ENCODE results near the gene ARL8B. TPM values are rescaled to one million over a fixed set of nuclear protein-coding genes. Genes with fewer than 3 reads are reported as not detected.

ARL8B gene
- total RNA-seq, 1 donor from 2014 or later: 39.3 TPM

DNA sequence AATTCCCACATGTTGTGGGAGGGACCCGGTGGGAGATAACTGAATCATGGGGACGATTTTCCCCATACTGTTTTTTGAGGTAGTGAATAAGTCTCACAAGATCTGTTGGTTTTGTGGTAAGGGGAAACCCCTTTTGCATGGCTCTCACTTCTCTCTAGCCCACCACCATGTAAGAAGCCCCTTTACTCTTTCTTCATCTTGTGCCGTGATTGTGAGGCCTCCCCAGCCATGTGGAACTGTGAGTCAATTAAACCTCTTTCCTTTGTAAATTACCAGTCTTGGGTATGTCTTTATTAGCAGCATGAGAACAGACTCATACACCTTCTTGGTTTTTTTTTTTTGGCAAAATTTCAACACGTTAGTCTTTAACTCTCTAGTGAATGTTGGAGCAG is 18.1 kb downstream of the ARL8B start:
- no peaks in the 10 kb centered on the region for H3K27me3 ChIP-seq
- H3K9me3 ChIP-seq (ENCODE audit: low read depth): peaks cover 12% of the 10 kb centered on the region
- Mint-ChIP-seq H3K27ac (no peak overlapping the region), H3K9me3 (no peaks in the 10 kb centered on the region), H3K27me3 (ENCODE audit: insufficient read depth, low read depth) (peaks cover 2% of the 10 kb centered on the region), H3K36me3 (peaks cover 21% of the 10 kb centered on the region), H3K4me1 (no peaks in the 10 kb centered on the region), H3K4me3 (no peak overlapping the region)
- TF ChIP-seq, protein P1, sequence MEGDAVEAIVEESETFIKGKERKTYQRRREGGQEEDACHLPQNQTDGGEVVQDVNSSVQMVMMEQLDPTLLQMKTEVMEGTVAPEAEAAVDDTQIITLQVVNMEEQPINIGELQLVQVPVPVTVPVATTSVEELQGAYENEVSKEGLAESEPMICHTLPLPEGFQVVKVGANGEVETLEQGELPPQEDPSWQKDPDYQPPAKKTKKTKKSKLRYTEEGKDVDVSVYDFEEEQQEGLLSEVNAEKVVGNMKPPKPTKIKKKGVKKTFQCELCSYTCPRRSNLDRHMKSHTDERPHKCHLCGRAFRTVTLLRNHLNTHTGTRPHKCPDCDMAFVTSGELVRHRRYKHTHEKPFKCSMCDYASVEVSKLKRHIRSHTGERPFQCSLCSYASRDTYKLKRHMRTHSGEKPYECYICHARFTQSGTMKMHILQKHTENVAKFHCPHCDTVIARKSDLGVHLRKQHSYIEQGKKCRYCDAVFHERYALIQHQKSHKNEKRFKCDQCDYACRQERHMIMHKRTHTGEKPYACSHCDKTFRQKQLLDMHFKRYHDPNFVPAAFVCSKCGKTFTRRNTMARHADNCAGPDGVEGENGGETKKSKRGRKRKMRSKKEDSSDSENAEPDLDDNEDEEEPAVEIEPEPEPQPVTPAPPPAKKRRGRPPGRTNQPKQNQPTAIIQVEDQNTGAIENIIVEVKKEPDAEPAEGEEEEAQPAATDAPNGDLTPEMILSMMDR (IDR thresholded peaks at IDR 0.05): no peak
- TF ChIP-seq EZH2 (IDR thresholded peaks at IDR 0.05): no peak
- TF ChIP-seq EZH2phosphoT487 (IDR thresholded peaks at IDR 0.05): no peak
- peaks cover 100% of the 10 kb centered on the region for H3K79me2 ChIP-seq (ENCODE audit: low read depth)
- H3F3A ChIP-seq (ENCODE audit: low read depth): no peaks in the 10 kb centered on the region
- DNase-seq (ENCODE audit: low spot score): no peak
- no peak overlapping the region for H3K4me2 ChIP-seq
- H3K4me1 ChIP-seq: no peaks in the 10 kb centered on the region
- no peak overlapping the region for H2AFZ ChIP-seq (replicated peaks)
- H3K9ac ChIP-seq: no peak overlapping the region
- H3K36me3 ChIP-seq: no peaks in the 10 kb centered on the region
- H3K27ac ChIP-seq: no peak overlapping the region
- H4K20me1 ChIP-seq (ENCODE audit: low read depth): peaks cover 12% of the 10 kb centered on the region
- no peak overlapping the region for H3K4me3 ChIP-seq

DNA sequence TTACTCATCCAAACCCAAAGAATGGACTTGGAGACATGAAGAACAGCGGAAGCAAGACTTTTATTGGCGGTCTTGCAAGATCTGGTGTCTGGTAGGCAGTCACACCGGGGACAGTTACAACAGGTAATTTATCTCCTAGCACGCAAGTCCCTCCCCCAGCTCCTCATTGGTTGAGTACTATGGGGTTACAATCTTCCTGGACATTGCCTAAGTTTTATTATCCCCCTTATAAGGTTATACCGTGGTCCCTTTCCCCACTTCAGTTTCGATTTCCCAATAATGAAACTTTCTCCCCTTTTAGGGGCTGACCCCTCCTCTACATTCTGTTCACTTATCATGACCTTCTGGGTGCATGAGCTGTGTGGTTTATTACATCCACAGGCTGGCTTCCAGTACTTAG is 18.7 kb downstream of the ARL8B start:
- H3K4me3 ChIP-seq: no peak overlapping the region
- peaks cover 12% of the 10 kb centered on the region for H3K9me3 ChIP-seq (ENCODE audit: low read depth)
- Mint-ChIP-seq H3K36me3 (peaks cover 25% of the 10 kb centered on the region), H3K27me3 (ENCODE audit: insufficient read depth, low read depth) (peaks cover 2% of the 10 kb centered on the region), H3K4me1 (no peaks in the 10 kb centered on the region), H3K27ac (no peak overlapping the region), H3K4me3 (no peak overlapping the region), H3K9me3 (peaks cover 2% of the 10 kb centered on the region)
- no peak for DNase-seq (ENCODE audit: low spot score)
- no peaks in the 10 kb centered on the region for H3K4me1 ChIP-seq
- no peak overlapping the region for H3K27ac ChIP-seq
- H3K4me2 ChIP-seq: no peak overlapping the region
- peaks cover 12% of the 10 kb centered on the region for H4K20me1 ChIP-seq (ENCODE audit: low read depth)
- TF ChIP-seq, protein P1 (IDR thresholded peaks at IDR 0.05): no peak
- no peak for TF ChIP-seq EZH2 (IDR thresholded peaks at IDR 0.05)
- TF ChIP-seq EZH2phosphoT487 (IDR thresholded peaks at IDR 0.05): no peak
- peaks cover 100% of the 10 kb centered on the region for H3K79me2 ChIP-seq (ENCODE audit: low read depth)
- no peak overlapping the region for H2AFZ ChIP-seq (replicated peaks)
- H3K9ac ChIP-seq: no peak overlapping the region
- H3K27me3 ChIP-seq: no peaks in the 10 kb centered on the region
- no peaks in the 10 kb centered on the region for H3K36me3 ChIP-seq
- no peaks in the 10 kb centered on the region for H3F3A ChIP-seq (ENCODE audit: low read depth)

DNA sequence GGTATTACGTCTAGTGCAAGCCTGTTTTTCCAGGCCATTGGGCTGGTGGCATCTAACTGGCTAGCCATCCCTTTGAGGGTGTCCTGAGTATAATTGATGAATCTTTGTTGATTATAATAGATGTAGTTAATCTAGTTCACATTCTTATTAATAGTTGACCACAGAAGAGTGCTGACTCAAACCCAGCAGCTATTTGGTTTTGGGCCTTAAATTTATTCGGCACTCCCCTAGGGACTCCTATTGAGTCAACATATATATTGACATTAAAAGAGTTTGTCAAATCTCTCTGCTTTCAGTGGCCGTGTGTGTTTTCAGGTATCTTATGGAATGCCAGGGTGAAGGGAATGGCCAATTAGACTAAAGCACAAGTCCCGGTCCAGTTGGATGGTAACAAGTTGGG is 19.7 kb downstream of the ARL8B start:
- peaks cover 12% of the 10 kb centered on the region for H3K9me3 ChIP-seq (ENCODE audit: low read depth)
- peaks cover 27% of the 10 kb centered on the region for H3K36me3 Mint-ChIP-seq
- no peak overlapping the region for H3K27ac Mint-ChIP-seq
- H3F3A ChIP-seq (ENCODE audit: low read depth): no peaks in the 10 kb centered on the region
- no peaks in the 10 kb centered on the region for H3K36me3 ChIP-seq
- no peak overlapping the region for H3K4me2 ChIP-seq
- no peaks in the 10 kb centered on the region for H3K4me1 Mint-ChIP-seq
- no peaks in the 10 kb centered on the region for H3K4me1 ChIP-seq
- peaks cover 2% of the 10 kb centered on the region for H3K27me3 Mint-ChIP-seq (ENCODE audit: insufficient read depth, low read depth)
- no peak overlapping the region for H2AFZ ChIP-seq (replicated peaks)
- H3K9me3 Mint-ChIP-seq: peaks cover 2% of the 10 kb centered on the region
- DNase-seq (ENCODE audit: low spot score): no peak
- no peak overlapping the region for H3K27ac ChIP-seq
- peaks cover 100% of the 10 kb centered on the region for H3K79me2 ChIP-seq (ENCODE audit: low read depth)
- no peak for TF ChIP-seq EZH2 (IDR thresholded peaks at IDR 0.05)
- TF ChIP-seq EZH2phosphoT487 (IDR thresholded peaks at IDR 0.05): no peak
- TF ChIP-seq, protein P1 (IDR thresholded peaks at IDR 0.05): no peak
- no peak overlapping the region for H3K9ac ChIP-seq
- H3K4me3 ChIP-seq: no peak overlapping the region
- H4K20me1 ChIP-seq (ENCODE audit: low read depth): peaks cover 12% of the 10 kb centered on the region
- H3K27me3 ChIP-seq: no peaks in the 10 kb centered on the region
- H3K4me3 Mint-ChIP-seq: no peak overlapping the region
